Tibial nerve (tissue), 4 donors: ENCODE data around the gene CDH16.

ENCODE experiments used
- EP300 ChIP-seq, 2 donors: sonication (generic); formaldehyde crosslinking; IDR thresholded peaks; one replicate each; pipeline ENCODE4 v1.6.1; 2017; ENCODE audit warnings: antibody characterized with exemption in 2 of 2, mild to moderate bottlenecking in 1 of 2
- POLR2A ChIP-seq, 2 donors: fragments of 450-650 bp; IDR thresholded peaks; one replicate each; pipeline ENCODE4 v1.6.1; 2017; ENCODE audit warnings: antibody characterized with exemption in 2 of 2, mild to moderate bottlenecking in 2 of 2, moderate library complexity in 2 of 2
- TF ChIP-seq, protein P1 (sequence below), 5 experiments: fragments of 200-600 bp in 3 of 5; fragments of 450-650 bp in 2 of 5; sonication (generic) in 3 of 5; IDR thresholded peaks; one replicate each; pipeline ENCODE4 v1.5.1; 2016 to 2019; ENCODE audit warnings: antibody characterized with exemption in 5 of 5, mild to moderate bottlenecking in 3 of 5, moderate library complexity in 2 of 5

- TF ChIP-seq, protein P1, sequence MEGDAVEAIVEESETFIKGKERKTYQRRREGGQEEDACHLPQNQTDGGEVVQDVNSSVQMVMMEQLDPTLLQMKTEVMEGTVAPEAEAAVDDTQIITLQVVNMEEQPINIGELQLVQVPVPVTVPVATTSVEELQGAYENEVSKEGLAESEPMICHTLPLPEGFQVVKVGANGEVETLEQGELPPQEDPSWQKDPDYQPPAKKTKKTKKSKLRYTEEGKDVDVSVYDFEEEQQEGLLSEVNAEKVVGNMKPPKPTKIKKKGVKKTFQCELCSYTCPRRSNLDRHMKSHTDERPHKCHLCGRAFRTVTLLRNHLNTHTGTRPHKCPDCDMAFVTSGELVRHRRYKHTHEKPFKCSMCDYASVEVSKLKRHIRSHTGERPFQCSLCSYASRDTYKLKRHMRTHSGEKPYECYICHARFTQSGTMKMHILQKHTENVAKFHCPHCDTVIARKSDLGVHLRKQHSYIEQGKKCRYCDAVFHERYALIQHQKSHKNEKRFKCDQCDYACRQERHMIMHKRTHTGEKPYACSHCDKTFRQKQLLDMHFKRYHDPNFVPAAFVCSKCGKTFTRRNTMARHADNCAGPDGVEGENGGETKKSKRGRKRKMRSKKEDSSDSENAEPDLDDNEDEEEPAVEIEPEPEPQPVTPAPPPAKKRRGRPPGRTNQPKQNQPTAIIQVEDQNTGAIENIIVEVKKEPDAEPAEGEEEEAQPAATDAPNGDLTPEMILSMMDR (IDR thresholded peaks at IDR 0.05) = no peak
- TF ChIP-seq POLR2A (IDR thresholded peaks at IDR 0.05) (no peak), EP300 (IDR thresholded peaks at IDR 0.05) (no peak)
These were observed 46.8 kb downstream of the CDH16 start for GRCh38 chr16:66871840-66872239.
